ENCODE measurements around the gene WDR33. TPM values are rescaled to one million over a fixed set of nuclear protein-coding genes. Genes with fewer than 3 reads are reported as not detected.

WDR33 gene
- total RNA-seq, 1 donor: 25.7 TPM

GRCh38 chr2:127721311-127721977 is 89.5 kb downstream of the WDR33 start:
- Histone ChIP-seq H3K4me2 (ENCODE audit: insufficient read depth, low read length) (no peak overlapping the region), H3K4me1 (ENCODE audit: insufficient read depth, low read length) (peaks cover 9% of the 10 kb centered on the region), H2AFZ (ENCODE audit: low read length) (no peak overlapping the region), H3K36me3 (ENCODE audit: insufficient read depth, low read length) (peaks cover 53% of the 10 kb centered on the region), H3K27me3 (ENCODE audit: insufficient read depth, low read length) (no peaks in the 10 kb centered on the region), H3K4me3 (ENCODE audit: insufficient read depth, low read length) (no peak overlapping the region), H3K9me3 (ENCODE audit: low read depth, low read length) (no peaks in the 10 kb centered on the region), H4K20me1 (ENCODE audit: insufficient read depth, low read length) (no peaks in the 10 kb centered on the region), H3K79me2 (ENCODE audit: insufficient read depth, low read length) (no peaks in the 10 kb centered on the region), H3K27ac (ENCODE audit: low read depth, low read length) (peak overlapping the region; percentile 71)
- TF ChIP-seq CTCF (IDR thresholded peaks at IDR 0.05; ENCODE audit: extremely low read depth, low read depth, low read length): no peak
- no peak for DNase-seq (ENCODE audit: insufficient read length, low spot score, missing footprints)

GRCh38 chr2:127719301-127720218 is 91.4 kb downstream of the WDR33 start:
- no peak overlapping the region for H2AFZ ChIP-seq (ENCODE audit: low read length)
- H3K36me3 ChIP-seq (ENCODE audit: insufficient read depth, low read length): peaks cover 57% of the 10 kb centered on the region
- TF ChIP-seq CTCF (IDR thresholded peaks at IDR 0.05; ENCODE audit: extremely low read depth, low read depth, low read length): no peak
- peaks cover 9% of the 10 kb centered on the region for H3K4me1 ChIP-seq (ENCODE audit: insufficient read depth, low read length)
- H3K4me2 ChIP-seq (ENCODE audit: insufficient read depth, low read length): no peak overlapping the region
- H3K27ac ChIP-seq (ENCODE audit: low read depth, low read length): no peak overlapping the region
- H3K4me3 ChIP-seq (ENCODE audit: insufficient read depth, low read length): no peak overlapping the region
- no peaks in the 10 kb centered on the region for H3K9me3 ChIP-seq (ENCODE audit: low read depth, low read length)
- no peaks in the 10 kb centered on the region for H3K79me2 ChIP-seq (ENCODE audit: insufficient read depth, low read length)
- no peaks in the 10 kb centered on the region for H4K20me1 ChIP-seq (ENCODE audit: insufficient read depth, low read length)
- no peaks in the 10 kb centered on the region for H3K27me3 ChIP-seq (ENCODE audit: insufficient read depth, low read length)
- DNase-seq (ENCODE audit: insufficient read length, low spot score, missing footprints): peak; percentile 45

- Histone ChIP-seq H2AFZ (ENCODE audit: low read length) (no peak overlapping the region), H3K9me3 (ENCODE audit: low read depth, low read length) (no peaks in the 10 kb centered on the region), H3K79me2 (ENCODE audit: insufficient read depth, low read length) (no peaks in the 10 kb centered on the region), H4K20me1 (ENCODE audit: insufficient read depth, low read length) (no peaks in the 10 kb centered on the region), H3K27ac (ENCODE audit: low read depth, low read length) (no peak overlapping the region), H3K4me1 (ENCODE audit: insufficient read depth, low read length) (peaks cover 9% of the 10 kb centered on the region), H3K36me3 (ENCODE audit: insufficient read depth, low read length) (peaks cover 57% of the 10 kb centered on the region), H3K27me3 (ENCODE audit: insufficient read depth, low read length) (no peaks in the 10 kb centered on the region), H3K4me3 (ENCODE audit: insufficient read depth, low read length) (no peak overlapping the region), H3K4me2 (ENCODE audit: insufficient read depth, low read length) (no peak overlapping the region)
- TF ChIP-seq CTCF (IDR thresholded peaks at IDR 0.05; ENCODE audit: extremely low read depth, low read depth, low read length): no peak
- DNase-seq (ENCODE audit: insufficient read length, low spot score, missing footprints): no peak
Observed at GRCh38 chr2:127718271-127718670, 92.7 kb downstream of the WDR33 start.

All from osteoblast (primary cell).